GM12878 (cell line): ENCODE data around the gene ZNF473. TPM values are rescaled to one million over a fixed set of nuclear protein-coding genes. Genes with fewer than 3 reads are reported as not detected.

Experiments
- ATAC-seq: fragments of 200-7000 bp; cut with Tn5 transposase; 3 replicates; pipeline ENCODE4 v1.9.1; 2020; ENCODE audit warnings: mild to moderate bottlenecking, moderate library complexity
- BruUV-seq: library from RNA; stranded (reverse); fragments of 400-500 nt; replicated peaks from 2 replicates; lab custom pipeline; 2021; lab: Mats Ljungman, UMichigan
- CTCF ChIA-PET: fragments of 300-600 bp; sonication (Branson Sonifier 250); formaldehyde crosslinking; extraction: SDS; loops from one replicate; lab custom pipeline; 2021; ENCODE audit warnings: inconsistent platforms; lab: Yijun Ruan, JAX
- POLR2A ChIA-PET: fragments of 350-600 bp; formaldehyde crosslinking; extraction: SDS; loops from one replicate; lab custom pipeline; 2021; ENCODE audit warnings: inconsistent platforms; lab: Charles Lee
- RAD21 ChIA-PET: fragments of 300-600 bp; sonication (Branson Sonifier 250); formaldehyde crosslinking; loops from one replicate; lab custom pipeline; 2023; ENCODE audit warnings: antibody characterized with exemption; ENCODE audit not compliant: unreplicated experiment; lab: Charles Lee
- SMC1A ChIA-PET: fragments of 300-600 bp; sonication (Branson Sonifier 250); formaldehyde crosslinking; loops from one replicate; lab custom pipeline; 2023; ENCODE audit not compliant: unreplicated experiment, uncharacterized antibody; lab: Charles Lee
- DNase-seq: peaks from one replicate; pipeline ENCODE4 v3.0.0-alpha.2; 2011; ENCODE audit warnings: low read depth, low spot score
- FAIRE-seq: peaks from 3 replicates; lab custom pipeline; 2011; peaks lifted over from hg19 to GRCh38; lab: Jason Lieb, UNC
- H2AFZ ChIP-seq: 2 replicates; pipeline ENCODE4 v1.6.0; 2011; ENCODE audit warnings: low read depth, low read length, control low read depth; ENCODE audit not compliant: control insufficient read depth
- H3K27ac ChIP-seq: 2 replicates; pipeline ENCODE4 v1.5.1; 2011; ENCODE audit warnings: control low read depth; ENCODE audit not compliant: control insufficient read depth, insufficient read depth
- H3K27me3 ChIP-seq, 2 experiments: replicated peaks in 1 of 2; 2 replicates each; pipeline versions ENCODE4 v1.6.0 to v1.6.1; 2011; ENCODE audit warnings: low read length in 1 of 2; ENCODE audit not compliant: control insufficient read depth in 2 of 2, insufficient read depth in 2 of 2
- H3K36me3 ChIP-seq, 2 experiments: 2 replicates each; pipeline ENCODE4 v1.5.1; 2011; ENCODE audit warnings: low read length in 1 of 2; ENCODE audit not compliant: control insufficient read depth in 2 of 2, insufficient read depth in 2 of 2
- H3K4me1 ChIP-seq: 2 replicates; pipeline ENCODE4 v1.6.1; 2011; ENCODE audit warnings: mild to moderate bottlenecking, low read length, moderate library complexity, mixed read lengths; ENCODE audit not compliant: control insufficient read depth, insufficient read depth
- H3K4me2 ChIP-seq: 2 replicates; pipeline ENCODE4 v1.6.0; 2011; ENCODE audit warnings: control low read depth; ENCODE audit not compliant: control insufficient read depth, insufficient read depth
- H3K4me3 ChIP-seq: fragments of 200-600 bp; sonication (generic); 2 replicates; pipeline ENCODE4 v1.5.1; 2016
- H3K79me2 ChIP-seq: 2 replicates; pipeline ENCODE4 v1.6.0; 2011; ENCODE audit warnings: low read length; ENCODE audit not compliant: control insufficient read depth, insufficient read depth
- H3K9ac ChIP-seq: 2 replicates; pipeline ENCODE4 v1.8.0; 2011; ENCODE audit warnings: low read length, control low read depth, mixed read lengths; ENCODE audit not compliant: control insufficient read depth, insufficient read depth
- H3K9me3 ChIP-seq: replicated peaks from 3 replicates; pipeline ENCODE4 v1.5.1; 2011; ENCODE audit warnings: mild to moderate bottlenecking, low read length; ENCODE audit not compliant: control insufficient read depth, insufficient read depth
- H4K20me1 ChIP-seq: 2 replicates; pipeline ENCODE4 v1.6.0; 2011; ENCODE audit not compliant: control insufficient read depth, insufficient read depth
- ATF3 ChIP-seq: IDR thresholded peaks from 2 replicates; pipeline ENCODE4 v1.6.1; 2011; ENCODE audit warnings: low read depth, mild to moderate bottlenecking, low read length, moderate library complexity, borderline replicate concordance; ENCODE audit errors: extremely low read depth
- BRCA1 ChIP-seq: IDR thresholded peaks from 2 replicates; pipeline ENCODE4 v1.6.1; 2011; ENCODE audit warnings: low read depth, low read length, improper control_type of control experiment
- CBX5 ChIP-seq: sonication (generic); IDR thresholded peaks from 2 replicates; pipeline ENCODE4 v1.6.1; 2016; ENCODE audit warnings: low read depth, moderate library complexity, mild to moderate bottlenecking, inconsistent platforms
- CREM ChIP-seq: IDR thresholded peaks from 2 replicates; pipeline ENCODE4 v1.6.1; 2014; ENCODE audit warnings: antibody characterized with exemption, low read depth
- ETV6 ChIP-seq, 2 experiments: fragments of 450-650 bp in 1 of 2; IDR thresholded peaks in 1 of 2; conservative IDR thresholded peaks in 1 of 2; 2 replicates each; pipeline ENCODE4 v1.6.1; 2014; ENCODE audit warnings: antibody characterized with exemption in 1 of 2, borderline replicate concordance in 1 of 2, low read depth in 1 of 2, mild to moderate bottlenecking in 1 of 2, moderate library complexity in 1 of 2
- GABPA ChIP-seq: IDR thresholded peaks from 2 replicates; pipeline ENCODE4 v1.6.1; 2014; ENCODE audit warnings: antibody characterized with exemption, low read depth, mild to moderate bottlenecking, inconsistent platforms
- NRF1 ChIP-seq: conservative IDR thresholded peaks from 2 replicates; pipeline ENCODE4 v1.6.1; 2011; ENCODE audit warnings: mild to moderate bottlenecking, low read depth, low read length, improper control_type of control experiment
- RB1 ChIP-seq: fragments of 450-650 bp; formaldehyde crosslinking; IDR thresholded peaks from 2 replicates; pipeline ENCODE4 v1.6.1; 2017; ENCODE audit warnings: mild to moderate bottlenecking, borderline replicate concordance
- SIN3A ChIP-seq: IDR thresholded peaks from 2 replicates; pipeline ENCODE4 v1.6.1; 2012; ENCODE audit warnings: low read depth, low read length, improper control_type of control experiment
- SMAD5 ChIP-seq: IDR thresholded peaks from 2 replicates; pipeline ENCODE4 v1.6.1; 2016; ENCODE audit warnings: antibody characterized with exemption, low read depth
- SREBF2 ChIP-seq: IDR thresholded peaks from 2 replicates; pipeline ENCODE4 v1.6.1; 2012; ENCODE audit warnings: mild to moderate bottlenecking, low read length
- TAF1 ChIP-seq: IDR thresholded peaks from 2 replicates; pipeline ENCODE4 v1.6.1; 2011; ENCODE audit warnings: mild to moderate bottlenecking, low read depth, low read length, borderline replicate concordance
- YBX1 ChIP-seq: fragments of 450-650 bp; IDR thresholded peaks from 2 replicates; pipeline ENCODE4 v1.6.1; 2016; ENCODE audit warnings: antibody characterized with exemption
- ZSCAN29 ChIP-seq: fragments of 450-650 bp; IDR thresholded peaks from 2 replicates; pipeline ENCODE4 v1.6.1; 2017; ENCODE audit warnings: mild to moderate bottlenecking, moderate library complexity
- WGBS: methylation state at CpG from one replicate; pipeline ENCODE4 v1.1.6; 2016; ENCODE audit warnings: low lambda C conversion rate; ENCODE audit not compliant: insufficient replicate concordance, insufficient coverage; ENCODE audit errors: missing lambda C conversion rate; 5-methylcytosine and 5-hydroxymethylcytosine counted together
- in situ Hi-C: fragments of 300-500 bp; cut with MboI; formaldehyde crosslinking; loops from 9 replicates; pipeline ENCODE4 v1.14.3; 2018; ENCODE audit warnings: mixed read lengths
- intact Hi-C: fragments of 100-400 bp; cut with micrococcal nuclease; formaldehyde crosslinking; loops from one replicate; pipeline ENCODE4 v1.14.2; 2022; ENCODE audit not compliant: unreplicated experiment
- polyA plus RNA-seq, 11 experiments: library from polyadenylated mRNA; depleted of rRNA in 4 of 11; unstranded in 6 of 11; stranded (reverse) in 5 of 11; fragments of >200 nt; fragmentation: Nextera tagmentation in 4 of 11; fragmentation: Illumina TruSeq in 1 of 11; extraction: Ambion mirVana in 4 of 11; extraction: Trizol in 1 of 11; gene quantifications; 1 replicate in 1 of 11; 2 replicates in 10 of 11; pipeline versions ENCODE4 v1.2.1 to v1.2.3, GENCODE V29; 2011 to 2016; ENCODE audit warnings: inconsistent platforms in 2 of 11, missing spikeins in 2 of 11, low read depth in 1 of 11
- total RNA-seq, 4 experiments: library from RNA; depleted of rRNA in 3 of 4; stranded (reverse); fragments of >200 nt in 3 of 4; fragmentation: Illumina TruSeq in 1 of 4; extraction: Trizol in 1 of 4; gene quantifications; 2 replicates each; pipeline versions ENCODE4 v1.2.1 to v1.2.3, GENCODE V29; 2013 to 2021
- TF ChIP-seq, protein P1 (sequence below): fragments of 150-350 bp; IDR thresholded peaks from 2 replicates; pipeline ENCODE4 v1.6.1; 2014; ENCODE audit warnings: mild to moderate bottlenecking, low read depth, low read length
- TF ChIP-seq, protein P2 (sequence below): fragments of 450-650 bp; IDR thresholded peaks from 2 replicates; pipeline ENCODE4 v1.6.1; 2017; ENCODE audit warnings: antibody characterized with exemption, mild to moderate bottlenecking, moderate library complexity
- TF ChIP-seq, protein P3 (sequence below): fragments of 450-650 bp; conservative IDR thresholded peaks from 2 replicates; pipeline ENCODE4 v1.6.1; 2017; ENCODE audit warnings: mild to moderate bottlenecking, moderate library complexity

The ZNF473 gene
- total and polyA plus RNA-seq, 10 of the 15 experiments (the other 5 are each of a cell fraction or from before 2014, with no cell fraction given), result 2.3 to 14.9 (median 6.3) TPM

- SMC1A ChIA-PET, result interaction anchor here (0.9 to 1.8 kb wide), 2 partner anchors 13 to 106 kb away, joined by 4 read pairs; no protein-coding TSS in a partner anchor
- Histone ChIP-seq H3K4me1 (peaks cover 10% of the 10 kb centered on the region; the same call in 1 of the 2 replicates), H3K4me2 (no peak overlapping the region), H3K36me3 (peaks cover 2 to 14% of the 10 kb centered on the region in 2 experiments; a peak in 3 of 4 replicates), H3K27ac (no peak overlapping the region), H4K20me1 (no peaks in the 10 kb centered on the region), H2AFZ (no peak overlapping the region), H3K27me3 (no peaks in the 10 kb centered on the region), H3K9ac (no peak overlapping the region), H3K79me2 (peaks cover 16% of the 10 kb centered on the region), H3K9me3 (no peaks in the 10 kb centered on the region; the same call in 2 of the 3 replicates), H3K4me3 (no peak overlapping the region)
- no TSS peak for BruUV-seq
- WGBS, result 98% methylated on average over 6 of the region's 6 CpGs
- in situ Hi-C loops (no loop called here), intact Hi-C loops (no loop called here)
- DNase-seq (no peak), ATAC-seq (no peak), FAIRE-seq (no peak)
- POLR2A ChIA-PET, result no interaction called here
- CTCF ChIA-PET, result no interaction called here
- RAD21 ChIA-PET, result no interaction called here
- TF ChIP-seq, protein P1, sequence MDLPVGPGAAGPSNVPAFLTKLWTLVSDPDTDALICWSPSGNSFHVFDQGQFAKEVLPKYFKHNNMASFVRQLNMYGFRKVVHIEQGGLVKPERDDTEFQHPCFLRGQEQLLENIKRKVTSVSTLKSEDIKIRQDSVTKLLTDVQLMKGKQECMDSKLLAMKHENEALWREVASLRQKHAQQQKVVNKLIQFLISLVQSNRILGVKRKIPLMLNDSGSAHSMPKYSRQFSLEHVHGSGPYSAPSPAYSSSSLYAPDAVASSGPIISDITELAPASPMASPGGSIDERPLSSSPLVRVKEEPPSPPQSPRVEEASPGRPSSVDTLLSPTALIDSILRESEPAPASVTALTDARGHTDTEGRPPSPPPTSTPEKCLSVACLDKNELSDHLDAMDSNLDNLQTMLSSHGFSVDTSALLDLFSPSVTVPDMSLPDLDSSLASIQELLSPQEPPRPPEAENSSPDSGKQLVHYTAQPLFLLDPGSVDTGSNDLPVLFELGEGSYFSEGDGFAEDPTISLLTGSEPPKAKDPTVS, result no peak
- no peak for TF ChIP-seq ATF3
- no peak for TF ChIP-seq GABPA
- no peak for TF ChIP-seq ZSCAN29
- TF ChIP-seq ETV6 (conservative IDR thresholded peaks at IDR 0.05 in 1 of 2, IDR thresholded peaks at IDR 0.05 in 1 of 2; ENCODE audit: borderline replicate concordance in 1 of 2, low read depth in 1 of 2), result no peak
- TF ChIP-seq YBX1, result no peak
- no peak for TF ChIP-seq CBX5
- no peak for TF ChIP-seq TAF1
- no peak for TF ChIP-seq RB1
- no peak for TF ChIP-seq SIN3A
- no peak for TF ChIP-seq SMAD5
- no peak for TF ChIP-seq SREBF2
- no peak for TF ChIP-seq NRF1
- TF ChIP-seq, protein P2, sequence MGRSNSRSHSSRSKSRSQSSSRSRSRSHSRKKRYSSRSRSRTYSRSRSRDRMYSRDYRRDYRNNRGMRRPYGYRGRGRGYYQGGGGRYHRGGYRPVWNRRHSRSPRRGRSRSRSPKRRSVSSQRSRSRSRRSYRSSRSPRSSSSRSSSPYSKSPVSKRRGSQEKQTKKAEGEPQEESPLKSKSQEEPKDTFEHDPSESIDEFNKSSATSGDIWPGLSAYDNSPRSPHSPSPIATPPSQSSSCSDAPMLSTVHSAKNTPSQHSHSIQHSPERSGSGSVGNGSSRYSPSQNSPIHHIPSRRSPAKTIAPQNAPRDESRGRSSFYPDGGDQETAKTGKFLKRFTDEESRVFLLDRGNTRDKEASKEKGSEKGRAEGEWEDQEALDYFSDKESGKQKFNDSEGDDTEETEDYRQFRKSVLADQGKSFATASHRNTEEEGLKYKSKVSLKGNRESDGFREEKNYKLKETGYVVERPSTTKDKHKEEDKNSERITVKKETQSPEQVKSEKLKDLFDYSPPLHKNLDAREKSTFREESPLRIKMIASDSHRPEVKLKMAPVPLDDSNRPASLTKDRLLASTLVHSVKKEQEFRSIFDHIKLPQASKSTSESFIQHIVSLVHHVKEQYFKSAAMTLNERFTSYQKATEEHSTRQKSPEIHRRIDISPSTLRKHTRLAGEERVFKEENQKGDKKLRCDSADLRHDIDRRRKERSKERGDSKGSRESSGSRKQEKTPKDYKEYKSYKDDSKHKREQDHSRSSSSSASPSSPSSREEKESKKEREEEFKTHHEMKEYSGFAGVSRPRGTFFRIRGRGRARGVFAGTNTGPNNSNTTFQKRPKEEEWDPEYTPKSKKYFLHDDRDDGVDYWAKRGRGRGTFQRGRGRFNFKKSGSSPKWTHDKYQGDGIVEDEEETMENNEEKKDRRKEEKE, result no peak
- TF ChIP-seq, protein P3, sequence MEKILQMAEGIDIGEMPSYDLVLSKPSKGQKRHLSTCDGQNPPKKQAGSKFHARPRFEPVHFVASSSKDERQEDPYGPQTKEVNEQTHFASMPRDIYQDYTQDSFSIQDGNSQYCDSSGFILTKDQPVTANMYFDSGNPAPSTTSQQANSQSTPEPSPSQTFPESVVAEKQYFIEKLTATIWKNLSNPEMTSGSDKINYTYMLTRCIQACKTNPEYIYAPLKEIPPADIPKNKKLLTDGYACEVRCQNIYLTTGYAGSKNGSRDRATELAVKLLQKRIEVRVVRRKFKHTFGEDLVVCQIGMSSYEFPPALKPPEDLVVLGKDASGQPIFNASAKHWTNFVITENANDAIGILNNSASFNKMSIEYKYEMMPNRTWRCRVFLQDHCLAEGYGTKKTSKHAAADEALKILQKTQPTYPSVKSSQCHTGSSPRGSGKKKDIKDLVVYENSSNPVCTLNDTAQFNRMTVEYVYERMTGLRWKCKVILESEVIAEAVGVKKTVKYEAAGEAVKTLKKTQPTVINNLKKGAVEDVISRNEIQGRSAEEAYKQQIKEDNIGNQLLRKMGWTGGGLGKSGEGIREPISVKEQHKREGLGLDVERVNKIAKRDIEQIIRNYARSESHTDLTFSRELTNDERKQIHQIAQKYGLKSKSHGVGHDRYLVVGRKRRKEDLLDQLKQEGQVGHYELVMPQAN, result no peak
- TF ChIP-seq CREM, result no peak
- TF ChIP-seq BRCA1, result no peak
Measured at GRCh38 chr19:50030225-50030624, 4.4 kb downstream of the ZNF473 start.
